Activated T-cell treated with anti-CD3 and anti-CD28 coated beads for 48 hours (primary cell): ENCODE measurements around the gene GAPDHS.

Source experiments
- DNase-seq: peaks from one replicate; pipeline ENCODE4 v3.0.0-alpha.2; 2020; ENCODE audit warnings: low read depth

The GAPDHS gene

GRCh38 chr19:35533201-35533821, at the start of gene GAPDHS:
GAPDHS (plus strand) TSS chr19:35533456; CDS start chr19:35533528, 72 bp downstream.
- no peak for DNase-seq

GRCh38 chr19:35484252-35485036, 48.8 kb upstream of the GAPDHS start:
- DNase-seq: no peak

- no peak for DNase-seq
Measured at GRCh38 chr19:35486268-35486708, 47.0 kb upstream of the GAPDHS start.

- DNase-seq: no peak
Measured at GRCh38 chr19:35487656-35488182, 45.5 kb upstream of the GAPDHS start.

GRCh38 chr19:35488677-35489076, 44.6 kb upstream of the GAPDHS start:
- no peak for DNase-seq

GRCh38 chr19:35490364-35490763, 42.9 kb upstream of the GAPDHS start, which contains the start of gene KRTDAP:
KRTDAP (minus strand) TSS chr19:35490464; CDS start chr19:35490442, 22 bp downstream.
- no peak for DNase-seq

GRCh38 chr19:35491836-35492360, 41.4 kb upstream of the GAPDHS start:
- no peak for DNase-seq

- no peak for DNase-seq
Measured at GRCh38 chr19:35493971-35494370, 39.3 kb upstream of the GAPDHS start.

GRCh38 chr19:35495107-35496064, 37.9 kb upstream of the GAPDHS start:
- DNase-seq: peak; percentile 75

- no peak for DNase-seq
Measured at GRCh38 chr19:35497406-35497805, 35.9 kb upstream of the GAPDHS start.

- DNase-seq: no peak
Measured at GRCh38 chr19:35498220-35498619, 35.0 kb upstream of the GAPDHS start.

GRCh38 chr19:35498984-35499527, 34.2 kb upstream of the GAPDHS start:
- DNase-seq: no peak

- no peak for DNase-seq
Measured at GRCh38 chr19:35500611-35501010, 32.6 kb upstream of the GAPDHS start.

- no peak for DNase-seq
Measured at GRCh38 chr19:35501684-35502083, 31.6 kb upstream of the GAPDHS start.

- no peak for DNase-seq
Measured at GRCh38 chr19:35502751-35503150, 30.5 kb upstream of the GAPDHS start.

- no peak for DNase-seq
Measured at GRCh38 chr19:35506011-35506410, 27.2 kb upstream of the GAPDHS start.

- DNase-seq: no peak
Measured at GRCh38 chr19:35507561-35507960, 25.7 kb upstream of the GAPDHS start.

GRCh38 chr19:35508129-35508528, 25.1 kb upstream of the GAPDHS start:
- no peak for DNase-seq

GRCh38 chr19:35509018-35509652, 24.1 kb upstream of the GAPDHS start:
- no peak for DNase-seq

- peak; percentile 73 for DNase-seq
Measured at GRCh38 chr19:35509861-35510625, 23.2 kb upstream of the GAPDHS start.
